ENCODE results near the gene NAGK.
A peak's percentile ranks its signal among the peaks of the same experiment; 100 is the strongest.
"Not testable (repeated sequence)": the region's sequence is repeated elsewhere in the genome, so short reads cannot be mapped to it uniquely, and the experiment has no call there.

NAGK gene

DNA sequence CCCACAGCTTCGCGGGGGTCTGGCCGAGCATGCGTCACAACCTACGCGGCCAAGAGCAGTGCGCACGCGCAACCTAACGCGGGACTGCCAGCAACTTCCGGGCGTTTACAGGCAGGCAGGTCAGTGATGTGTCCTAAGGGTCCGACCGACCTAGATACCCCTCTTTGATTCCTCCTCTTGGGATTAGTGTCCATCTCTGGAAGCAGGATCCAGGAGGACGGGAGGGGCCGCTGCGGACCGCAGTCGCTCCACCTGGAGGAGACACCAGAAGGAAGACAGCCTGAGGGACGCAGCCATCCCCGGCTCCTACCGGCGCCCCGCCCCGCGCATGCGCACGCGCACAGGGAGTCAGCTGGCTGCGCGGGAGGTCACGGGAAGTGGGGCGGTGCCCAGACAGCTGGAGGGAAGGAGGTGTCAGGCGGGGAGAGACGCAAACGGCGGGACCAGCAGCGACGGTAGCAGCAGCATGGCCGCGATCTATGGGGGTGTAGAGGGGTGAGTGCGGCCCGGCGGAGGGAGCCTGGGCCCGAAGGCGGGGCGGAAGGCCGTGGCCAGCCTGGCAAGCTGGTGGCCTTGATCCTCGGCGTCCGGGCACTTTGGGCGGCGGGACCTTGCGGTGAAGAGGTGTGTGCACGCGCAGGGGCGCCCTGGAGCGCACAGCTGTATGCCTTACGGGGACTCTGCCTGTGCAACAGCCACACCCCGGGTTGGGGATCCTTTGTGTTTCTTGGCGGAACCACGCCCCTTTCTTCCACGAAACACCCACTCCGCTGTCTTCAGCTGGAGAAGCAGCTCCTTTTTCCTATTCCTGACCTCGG lies at the start of gene NAGK:
Gene NAGK (plus strand): TSS at position 431 of the 818 bp plus-strand sequence. CDS start 36 bp downstream, at position 467.
- intact Hi-C loops (cut with DNase I), result loop anchor here (5.0 kb wide), 1 partner anchor 66 kb away; no protein-coding TSS in a partner anchor
- peak; percentile 92 to 98 (median 96) for DNase-seq

DNA sequence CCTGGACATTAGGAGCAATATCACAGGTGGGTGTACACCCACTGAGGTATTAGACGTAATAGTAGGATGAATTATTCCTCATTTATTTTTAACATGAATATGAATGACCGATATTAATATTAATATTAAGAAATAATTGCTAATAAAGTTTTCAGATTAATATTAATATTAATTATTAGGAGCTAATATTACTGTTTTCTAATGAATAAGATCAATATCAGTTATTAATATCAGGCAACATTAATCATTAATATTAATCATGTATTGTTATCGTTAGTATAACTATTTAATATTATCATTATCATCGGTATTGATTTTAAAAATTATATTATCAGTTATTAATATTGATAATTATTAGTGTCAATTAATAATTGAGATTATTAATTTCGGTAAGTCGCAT lies 48.5 kb upstream of the NAGK start:
- DNase-seq; intact Hi-C loops (cut with DNase I): not testable (repeated sequence)

DNA sequence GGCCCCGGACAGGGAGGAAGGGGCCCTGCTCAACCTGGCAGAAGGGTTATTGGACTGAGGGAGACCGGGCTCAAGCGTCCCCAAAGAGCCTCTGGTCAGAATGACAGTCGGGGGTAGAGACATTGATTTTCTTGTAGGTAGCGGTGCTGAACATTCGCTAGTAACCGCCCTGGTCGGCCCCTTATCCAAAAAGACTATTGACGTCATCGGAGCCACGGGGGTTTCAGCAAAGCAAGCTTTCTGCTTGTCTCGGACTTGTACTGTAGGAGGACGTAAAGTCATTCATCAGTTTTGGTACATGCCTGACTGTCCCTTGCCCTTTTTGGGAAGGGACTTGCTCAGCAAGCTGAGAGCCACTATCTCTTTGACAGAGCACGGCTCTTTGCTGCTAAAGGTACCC lies 47.1 kb upstream of the NAGK start:
- intact Hi-C loops (cut with DNase I); DNase-seq: not testable (repeated sequence)

DNA sequence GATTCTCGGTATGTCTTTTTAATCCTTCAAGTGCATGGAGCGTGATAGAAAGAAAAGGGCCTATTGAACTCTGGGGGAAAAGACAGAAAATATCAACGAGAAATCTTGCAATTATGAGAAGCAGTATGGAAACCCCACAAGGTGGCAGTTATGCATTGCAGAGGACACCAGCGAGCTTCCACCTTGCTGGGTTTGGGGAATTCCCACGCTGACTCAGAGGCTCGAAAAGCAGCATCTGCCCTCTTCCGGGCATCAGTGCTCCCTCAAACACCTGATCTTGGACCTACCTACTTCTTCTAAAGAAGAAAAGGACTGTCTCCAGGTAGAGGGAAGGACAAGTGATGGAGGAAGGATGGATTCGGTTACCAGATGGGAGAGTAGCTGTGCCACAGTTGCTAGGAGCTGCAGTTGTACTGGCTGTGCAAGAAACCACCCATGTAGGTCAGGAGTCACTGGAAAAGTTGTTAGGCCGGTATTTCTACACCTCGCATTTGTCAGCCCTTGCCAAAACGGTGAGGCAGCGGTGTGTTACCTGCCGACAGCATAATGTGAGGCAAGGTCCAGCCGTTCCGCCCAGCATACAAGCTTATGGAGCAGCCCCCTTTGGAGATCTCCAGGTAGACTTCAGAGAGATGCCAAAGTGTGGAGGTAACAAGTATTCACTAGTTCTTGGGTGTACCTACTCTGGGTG lies 44.8 kb upstream of the NAGK start:
- intact Hi-C loops (cut with DNase I); DNase-seq: not testable (repeated sequence)

DNA sequence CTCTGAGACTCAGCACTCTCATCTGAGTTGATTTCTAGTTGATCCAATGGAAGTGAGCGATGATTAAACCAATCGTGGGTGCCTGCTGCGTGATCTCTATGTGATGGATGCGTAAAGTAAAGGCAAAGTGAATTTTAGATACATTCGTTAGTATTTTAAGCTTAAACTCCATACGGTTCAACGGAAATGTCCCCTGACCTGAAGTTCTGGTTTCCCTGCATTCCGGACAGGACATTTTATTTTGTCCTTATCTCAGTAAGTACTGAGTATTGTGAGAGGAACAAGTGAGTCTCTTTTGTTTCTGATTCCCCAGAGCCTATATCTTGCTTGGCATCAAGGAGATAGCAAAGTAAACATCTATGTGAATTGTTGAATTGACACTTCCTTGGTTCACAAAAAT lies 32.2 kb upstream of the NAGK start:
- intact Hi-C loops (cut with DNase I); DNase-seq: not testable (repeated sequence)

DNA sequence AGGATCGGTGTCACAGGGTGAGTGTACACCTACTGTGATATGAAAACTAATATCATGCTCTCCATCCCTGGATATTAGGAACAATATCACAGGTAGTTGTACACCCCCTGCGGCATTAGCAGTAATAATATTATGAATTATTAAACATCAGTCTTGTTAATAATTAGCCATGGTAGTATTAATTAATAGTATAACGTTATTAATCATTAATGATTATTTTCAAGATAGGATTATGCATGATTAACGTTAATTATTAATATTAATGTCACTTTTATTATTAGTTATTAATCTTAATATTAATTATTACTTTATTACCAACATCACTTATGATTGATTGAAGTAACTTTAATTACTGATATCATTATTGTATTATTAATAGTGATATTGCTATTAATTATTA lies 26.2 kb upstream of the NAGK start:
- no peak for DNase-seq
- intact Hi-C loops (cut with DNase I), result no loop called here

DNA sequence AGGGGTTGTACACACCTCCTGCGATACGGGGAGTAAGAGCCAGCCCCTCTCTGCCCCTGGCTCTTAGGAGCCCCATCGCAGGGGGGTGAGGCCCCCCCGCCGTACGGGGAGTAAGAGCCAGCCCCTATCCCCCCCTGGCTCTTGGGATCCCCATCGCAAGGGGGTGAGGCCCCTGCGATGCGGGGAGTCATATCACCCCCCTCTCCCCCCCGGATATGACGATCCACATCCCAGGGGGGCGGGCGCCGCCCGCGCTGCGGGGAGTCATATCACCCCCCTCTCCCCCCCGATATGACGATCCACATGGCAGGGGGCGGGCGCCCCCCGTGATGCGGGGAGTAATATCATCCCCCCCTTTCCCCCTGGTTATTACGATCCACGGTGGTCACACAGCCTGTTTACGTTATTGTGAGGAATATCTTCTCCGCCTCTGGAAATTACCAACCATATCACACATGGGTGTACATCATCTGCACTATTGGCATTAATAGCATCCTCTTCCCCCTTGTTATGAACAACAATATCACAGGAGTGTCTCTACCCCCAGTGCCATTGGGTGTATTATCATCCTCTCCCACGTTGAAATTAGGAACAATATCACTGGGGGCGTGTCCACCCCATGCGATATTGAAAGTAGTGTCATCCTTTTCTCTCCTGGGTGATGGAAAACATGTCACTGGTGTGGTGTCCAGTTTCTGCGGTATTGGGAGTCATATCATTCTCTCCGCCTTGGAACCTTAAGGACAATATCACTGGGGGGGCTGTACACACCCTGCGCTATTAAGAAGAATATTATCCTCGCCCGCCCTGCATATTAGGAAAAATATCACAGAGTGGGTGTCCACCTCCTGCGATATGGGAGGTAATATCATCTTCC lies 24.7 kb upstream of the NAGK start:
- DNase-seq, result no peak
- intact Hi-C loops (cut with DNase I), result no loop called here

DNA sequence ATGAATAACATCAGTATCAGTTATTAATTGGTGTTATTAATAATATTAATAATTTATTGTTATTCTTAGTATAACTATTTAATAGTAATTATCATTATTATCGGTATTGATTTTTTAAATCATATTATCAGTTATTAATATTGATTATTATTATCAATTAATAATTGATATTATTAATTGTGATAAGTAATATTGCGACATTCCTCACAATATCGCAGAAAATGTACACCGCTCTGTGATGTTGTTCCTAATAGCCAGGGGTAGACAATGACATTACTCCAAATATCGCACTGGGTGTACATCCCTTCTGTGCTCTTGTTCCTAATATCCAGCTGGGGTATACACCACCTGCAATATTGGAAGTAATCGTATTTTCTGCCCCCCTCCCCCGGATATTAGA lies 23.3 kb upstream of the NAGK start:
- no peak for DNase-seq
- intact Hi-C loops (cut with DNase I), result no loop called here

DNA sequence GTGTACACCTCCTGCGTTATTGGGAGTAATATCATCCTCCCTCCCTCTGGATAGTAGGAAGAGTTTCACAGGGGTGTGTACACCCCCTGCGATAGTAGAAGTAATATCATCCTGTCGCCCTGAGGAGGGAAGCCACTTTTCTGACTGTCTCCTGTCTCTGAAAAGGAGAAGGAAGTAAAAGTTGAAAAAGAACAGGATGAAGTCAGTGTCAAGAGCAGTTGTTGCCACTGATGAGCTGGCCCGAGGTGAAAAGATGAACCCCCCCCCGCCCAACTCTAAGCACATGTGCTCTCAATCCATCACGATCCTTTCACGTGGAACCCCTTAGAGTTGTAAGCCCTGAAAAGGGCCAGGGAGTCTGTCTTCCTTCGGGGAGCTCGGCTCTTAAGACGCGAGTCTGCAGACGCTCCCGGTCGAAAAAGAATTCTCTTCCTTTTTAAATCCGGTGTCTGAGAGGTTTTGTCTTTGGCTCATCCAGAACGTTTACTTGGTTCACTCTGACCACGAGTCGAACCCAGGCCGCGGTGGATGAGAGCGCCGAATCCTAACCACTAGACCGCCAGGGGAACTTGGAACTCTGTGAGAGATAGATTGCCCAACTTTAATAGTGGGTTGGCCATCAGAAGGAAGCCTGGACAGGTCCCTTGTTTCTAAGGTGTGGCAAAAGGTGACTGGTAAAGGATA lies 22.4 kb upstream of the NAGK start:
- no peak for DNase-seq
- intact Hi-C loops (cut with DNase I), result no loop called here

DNA sequence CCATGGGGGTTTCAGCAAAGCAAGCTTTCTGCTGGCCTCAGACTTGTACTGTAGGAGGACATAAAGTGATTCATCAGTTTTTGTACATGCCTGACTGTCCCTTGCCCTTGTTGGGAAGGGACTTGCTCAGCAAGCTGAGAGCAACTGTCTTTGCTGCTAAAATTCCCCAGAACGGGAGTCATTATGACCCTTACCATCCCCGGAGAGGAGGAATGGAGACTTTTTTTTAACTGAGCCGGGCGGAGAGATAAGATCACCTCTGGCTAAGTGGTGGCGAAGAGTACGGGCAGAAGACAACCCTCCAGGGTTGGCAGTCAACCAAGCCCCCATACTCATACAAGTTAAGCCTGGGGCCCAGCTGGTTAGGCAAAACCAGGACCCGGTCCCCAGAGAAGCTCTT lies 20.4 kb upstream of the NAGK start:
- intact Hi-C loops (cut with DNase I), result no loop called here
- no peak for DNase-seq

DNA sequence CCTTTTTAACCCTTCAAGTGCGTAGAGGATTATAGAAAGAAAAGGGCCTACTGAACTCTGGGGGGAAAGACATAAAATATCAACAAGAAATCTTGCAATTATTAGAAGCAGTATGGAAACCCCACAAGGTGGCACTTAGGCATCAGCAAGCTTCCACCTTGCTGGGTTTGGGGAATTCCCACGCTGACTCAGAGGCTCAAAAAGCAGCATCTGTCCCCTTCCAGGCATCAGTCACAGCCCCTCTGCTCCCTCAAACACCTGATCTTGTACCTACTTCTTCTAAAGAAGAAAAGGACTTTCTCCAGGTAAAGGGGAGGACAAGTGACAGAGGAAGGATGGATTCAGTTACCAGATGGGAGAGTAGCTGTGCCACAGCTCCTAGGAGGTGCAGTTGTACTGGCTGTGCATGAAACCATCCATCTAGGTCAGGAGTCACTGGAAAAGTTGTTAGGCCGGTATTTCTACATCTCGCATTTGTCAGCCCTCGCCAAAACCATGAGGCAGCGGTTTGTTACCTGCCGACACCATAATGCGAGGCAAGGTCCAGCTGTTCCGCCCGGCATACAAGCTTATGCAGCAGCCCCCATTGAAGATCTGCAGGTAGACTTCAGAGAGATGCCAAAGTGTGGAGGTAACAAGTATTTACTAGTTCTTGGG lies 18.6 kb upstream of the NAGK start:
- intact Hi-C loops (cut with DNase I); DNase-seq: not testable (repeated sequence)

DNA sequence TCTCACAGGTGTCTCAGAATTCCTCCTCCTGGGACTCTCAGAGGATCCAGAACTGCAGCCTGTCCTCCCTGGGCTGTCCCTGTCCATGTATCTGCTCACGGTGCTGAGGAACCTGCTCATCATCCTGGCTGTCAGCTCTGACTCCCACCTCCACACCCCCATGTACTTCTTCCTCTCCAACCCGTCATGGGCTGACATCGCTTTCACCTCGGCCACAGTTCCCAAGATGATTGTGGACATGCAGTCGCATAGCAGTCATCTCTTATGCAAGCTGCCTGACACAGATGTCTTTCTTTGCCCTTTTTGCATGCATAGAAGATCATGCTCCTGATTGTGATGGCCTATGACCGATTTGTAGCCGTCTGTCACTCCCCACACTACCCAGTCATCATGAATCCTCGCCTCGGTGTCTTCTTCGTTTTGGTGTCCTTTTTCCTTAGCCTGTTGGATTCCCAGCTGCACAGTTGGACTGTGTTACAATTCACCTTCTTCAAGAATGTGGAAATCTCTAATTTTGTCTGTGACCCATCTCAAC lies 13.2 kb upstream of the NAGK start:
- intact Hi-C loops (cut with DNase I); DNase-seq: not testable (repeated sequence)

DNA sequence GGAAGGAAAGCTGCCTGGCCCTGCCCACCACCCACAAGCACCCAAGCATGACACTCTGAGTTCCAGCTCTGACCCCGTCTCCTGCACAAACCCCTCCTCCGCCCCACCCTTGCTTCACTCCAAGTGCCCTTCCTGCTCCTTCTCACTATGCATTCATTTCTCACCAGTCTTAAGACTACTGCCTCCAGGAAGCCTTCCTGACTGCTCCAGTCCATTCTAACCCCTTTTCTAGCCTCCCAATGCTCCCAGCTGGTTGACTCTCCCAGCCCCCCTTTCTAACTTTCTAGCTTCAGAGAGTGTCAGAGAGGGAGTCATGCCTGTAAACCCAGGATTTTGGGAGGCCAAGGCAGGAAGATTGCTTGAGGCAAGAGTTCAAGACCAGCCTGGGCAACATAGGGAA lies 8.2 kb upstream of the NAGK start:
- DNase-seq, result no peak
- intact Hi-C loops (cut with DNase I), result no loop called here

DNA sequence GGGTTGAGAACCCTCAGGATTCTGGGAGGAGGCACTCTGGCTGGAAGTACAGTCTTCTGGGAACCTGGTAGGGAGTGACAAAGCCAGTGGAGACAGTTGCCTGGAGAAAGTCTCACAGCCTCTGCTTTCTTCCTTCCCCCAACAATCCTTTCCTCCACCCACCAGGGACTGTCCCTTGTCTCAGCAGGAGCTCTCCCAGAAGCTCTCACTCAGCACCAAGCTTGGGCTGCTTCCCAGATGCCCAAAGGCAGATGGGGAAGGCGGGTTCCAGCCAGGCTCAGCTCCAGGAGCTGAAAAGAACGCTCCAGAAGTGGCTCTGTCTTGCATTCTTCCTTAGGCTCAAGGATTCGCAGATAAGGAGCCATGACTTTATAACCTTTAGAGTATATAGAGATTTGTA lies 7.6 kb upstream of the NAGK start:
- no peak for DNase-seq
- intact Hi-C loops (cut with DNase I), result no loop called here

DNA sequence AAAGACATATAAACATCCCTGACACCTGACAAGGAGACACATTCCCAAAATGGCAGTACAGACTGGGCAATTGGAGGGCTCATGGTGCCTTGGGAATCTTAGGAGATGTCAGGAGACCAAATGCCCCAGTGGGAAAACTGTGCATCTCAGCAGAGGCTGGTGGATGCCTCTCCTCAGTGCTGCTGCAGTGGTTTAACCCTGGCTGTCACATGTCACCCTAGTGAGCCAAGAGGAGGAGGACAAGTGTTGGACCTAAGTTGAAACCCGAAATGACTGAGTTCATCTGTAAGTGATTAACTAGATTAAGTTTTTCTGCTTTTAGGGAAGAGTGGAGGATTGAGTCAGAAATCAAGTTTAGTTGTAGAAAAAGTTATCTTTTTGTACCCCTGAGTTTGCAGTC lies 5.2 kb upstream of the NAGK start:
- intact Hi-C loops (cut with DNase I), result no loop called here
- DNase-seq, result no peak

DNA sequence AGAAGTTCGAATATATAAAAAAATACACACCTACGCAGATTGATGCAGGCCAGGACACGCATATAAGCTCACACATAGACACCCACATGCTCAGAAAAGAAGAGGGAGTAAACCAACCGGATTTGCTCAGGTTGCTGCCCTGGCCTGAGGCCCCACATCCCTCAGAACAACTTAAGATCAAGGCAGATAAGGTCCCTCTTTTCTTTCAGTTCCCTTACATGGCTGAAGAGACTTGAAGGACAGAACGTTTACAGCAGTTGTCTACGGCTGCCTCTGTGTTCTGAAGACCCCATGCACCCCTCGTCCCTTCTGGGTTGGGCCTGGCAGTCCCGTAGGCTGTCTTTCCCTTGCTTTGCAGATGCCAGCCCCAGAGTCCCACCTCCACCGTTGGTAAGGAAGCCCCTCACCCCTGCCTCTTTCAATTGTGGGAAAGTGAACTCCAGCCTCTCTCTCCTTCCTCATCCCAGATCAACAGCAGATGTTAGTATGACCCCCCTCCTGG lies 4.3 kb upstream of the NAGK start:
- intact Hi-C loops (cut with DNase I), result no loop called here
- no peak for DNase-seq

DNA sequence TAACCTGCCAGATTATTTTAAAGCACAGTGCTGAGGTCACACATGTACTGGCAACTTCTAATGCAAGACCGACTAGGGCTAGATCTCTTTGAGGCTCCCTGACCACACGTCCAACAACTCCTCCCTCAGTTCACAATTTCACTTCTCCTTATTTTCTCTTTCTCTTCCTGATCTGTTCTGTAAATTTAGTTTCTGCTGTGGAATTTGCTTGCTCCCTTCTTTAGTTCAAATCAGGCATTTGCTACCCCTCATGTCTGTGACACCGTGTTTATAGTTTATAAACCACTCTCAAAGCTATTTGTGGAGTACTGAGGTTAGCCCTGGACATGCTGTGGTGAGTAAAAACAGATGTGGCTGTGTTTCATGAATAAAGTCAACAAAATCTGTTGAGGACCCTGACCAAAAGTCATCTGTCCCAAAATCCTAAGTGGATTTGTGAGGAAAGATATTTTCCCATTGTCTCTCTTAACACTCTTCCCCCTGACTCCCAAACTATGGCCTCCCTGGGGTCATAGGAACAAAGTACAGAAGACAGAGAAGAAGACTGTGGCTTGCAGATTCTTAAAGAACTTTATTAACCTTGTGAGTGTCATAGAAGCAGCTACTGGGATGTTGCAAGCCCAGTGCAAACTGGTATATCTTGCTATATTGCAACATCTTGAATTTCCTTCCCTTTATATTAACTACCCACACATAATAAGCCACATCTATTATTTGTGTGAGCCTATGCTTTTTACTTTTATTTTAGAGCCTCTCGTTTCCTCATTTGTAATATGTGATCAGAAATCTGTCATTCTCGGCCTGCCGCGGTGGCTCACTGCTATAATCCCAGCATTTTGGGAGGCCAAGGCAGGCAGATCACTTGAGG lies 3.5 kb upstream of the NAGK start:
- intact Hi-C loops (cut with DNase I), result loop anchor here (5.0 kb wide), 1 partner anchor 63 kb away; no protein-coding TSS in a partner anchor
- DNase-seq, result peak in 1 of 42 donors; percentile 17

All from head of caudate nucleus (tissue), 42 donors.